Activated CD4-positive, alpha-beta T cell treated with anti-CD3 and anti-CD28 coated beads, Interleukin-10, Interleukin-2, amounts not matched to agents 100 ng/mL and 50 ng/mL, durations not matched to agents 16 hours and 8 hours (primary cell): Measurements from ENCODE around the gene MPC2.
"Not testable (repeated sequence)": the region's sequence is repeated elsewhere in the genome, so short reads cannot be mapped to it uniquely, and the experiment has no call there.

Experiments used
- DNase-seq: peaks from one replicate; pipeline ENCODE4 v3.0.0-alpha.2; 2020

The MPC2 gene

DNA sequence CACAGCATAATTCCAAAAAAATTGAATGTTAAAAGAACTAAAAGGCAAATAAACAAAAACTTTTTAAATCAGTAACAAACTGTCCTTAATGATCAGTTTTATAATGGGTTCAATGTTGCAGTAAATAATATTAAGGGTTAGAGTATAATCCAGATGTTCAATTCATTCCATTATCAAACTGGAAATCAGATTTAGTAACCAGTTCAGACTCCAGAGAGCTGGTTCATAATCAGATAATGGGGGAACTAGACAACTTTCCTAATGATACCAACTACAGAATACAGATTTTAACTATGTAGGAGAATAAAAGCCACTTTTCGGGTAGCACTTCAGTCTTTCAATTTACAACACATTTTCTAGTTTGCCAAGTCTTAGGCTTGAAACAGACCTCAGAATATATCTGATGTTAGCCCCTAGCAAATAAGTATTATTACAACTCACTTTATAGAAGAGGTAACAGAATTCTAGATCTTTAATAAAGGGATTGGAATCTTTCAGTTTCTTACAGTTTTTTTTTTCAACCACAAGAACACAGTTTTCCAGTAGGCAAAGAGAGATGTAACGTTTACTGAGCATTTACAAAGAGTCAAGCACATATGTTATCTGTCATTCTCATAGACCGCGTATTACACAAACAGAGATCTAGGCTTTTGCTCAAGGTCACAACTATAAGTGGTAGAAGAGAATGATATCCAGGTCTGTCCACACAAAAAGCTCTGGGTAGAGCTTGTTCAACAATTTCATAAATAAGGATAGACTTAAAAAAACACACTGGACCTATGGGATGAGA lies 2.3 kb downstream of the MPC2 start:
- peak; percentile 24 for DNase-seq

DNA sequence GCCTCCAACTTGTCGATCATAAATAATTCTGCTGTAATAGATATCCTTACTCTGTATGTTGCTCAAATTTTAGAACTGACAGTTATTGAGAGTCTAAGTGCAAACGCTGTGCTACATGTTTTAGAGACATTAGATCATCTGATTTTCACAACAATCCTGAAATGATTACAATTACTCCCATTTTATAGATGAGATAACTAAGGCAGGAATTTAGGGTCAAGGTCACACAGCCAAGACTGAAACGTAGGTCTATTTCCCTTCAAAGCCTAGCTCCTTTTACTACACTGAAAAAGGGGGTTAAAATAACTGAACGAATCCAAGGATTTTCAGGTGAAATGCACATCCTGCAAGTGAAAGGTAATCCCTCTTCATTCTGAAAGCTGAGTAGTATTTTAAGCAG lies 3.1 kb downstream of the MPC2 start:
- DNase-seq, result no peak

DNA sequence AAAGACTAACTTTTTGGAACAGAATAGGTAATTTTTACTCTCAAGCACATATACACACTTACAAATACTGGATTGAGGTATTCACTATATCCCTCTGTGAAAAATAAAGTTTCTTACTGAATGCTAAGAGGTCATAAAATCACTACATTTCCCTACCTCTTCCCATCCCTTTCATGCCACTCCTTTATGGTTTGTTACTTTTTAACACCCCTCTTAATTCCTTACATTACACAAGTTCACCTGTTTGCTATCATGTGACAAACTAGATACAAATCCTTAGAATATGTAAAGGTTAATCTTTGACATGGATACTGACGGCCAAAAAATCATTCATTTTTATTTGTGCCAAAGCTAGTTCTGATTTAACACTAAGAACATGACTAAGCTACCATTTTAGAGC lies 7.1 kb downstream of the MPC2 start:
- DNase-seq, result no peak

DNA sequence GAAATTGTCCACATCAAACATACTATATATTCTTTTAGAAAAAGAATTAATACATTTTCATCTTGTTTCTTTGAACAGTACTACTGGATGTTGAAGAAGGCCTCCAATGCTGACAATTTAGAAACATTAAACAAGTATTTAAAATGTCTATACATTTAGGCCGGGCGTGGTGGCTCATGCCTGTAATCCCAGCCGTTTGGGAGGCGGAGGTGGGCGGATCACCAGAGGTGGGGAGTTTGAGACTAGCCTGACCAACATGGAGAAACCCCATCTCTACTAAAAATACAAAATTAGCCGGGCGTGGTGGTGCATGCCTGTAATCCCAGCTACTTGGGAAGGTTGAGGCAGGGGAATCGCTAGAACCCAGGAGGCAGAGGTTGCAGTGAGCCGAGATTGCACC lies 8.0 kb downstream of the MPC2 start:
- not testable (repeated sequence) for DNase-seq

- DNase-seq, result no peak
These were observed 8.4 kb downstream of the MPC2 start for GRCh38 chr1:167928457-167928852.

GRCh38 chr1:167927046-167927754 lies 9.7 kb downstream of the MPC2 start:
- no peak for DNase-seq

GRCh38 chr1:167926486-167926997 lies 10.3 kb downstream of the MPC2 start:
- DNase-seq, result no peak

DNA sequence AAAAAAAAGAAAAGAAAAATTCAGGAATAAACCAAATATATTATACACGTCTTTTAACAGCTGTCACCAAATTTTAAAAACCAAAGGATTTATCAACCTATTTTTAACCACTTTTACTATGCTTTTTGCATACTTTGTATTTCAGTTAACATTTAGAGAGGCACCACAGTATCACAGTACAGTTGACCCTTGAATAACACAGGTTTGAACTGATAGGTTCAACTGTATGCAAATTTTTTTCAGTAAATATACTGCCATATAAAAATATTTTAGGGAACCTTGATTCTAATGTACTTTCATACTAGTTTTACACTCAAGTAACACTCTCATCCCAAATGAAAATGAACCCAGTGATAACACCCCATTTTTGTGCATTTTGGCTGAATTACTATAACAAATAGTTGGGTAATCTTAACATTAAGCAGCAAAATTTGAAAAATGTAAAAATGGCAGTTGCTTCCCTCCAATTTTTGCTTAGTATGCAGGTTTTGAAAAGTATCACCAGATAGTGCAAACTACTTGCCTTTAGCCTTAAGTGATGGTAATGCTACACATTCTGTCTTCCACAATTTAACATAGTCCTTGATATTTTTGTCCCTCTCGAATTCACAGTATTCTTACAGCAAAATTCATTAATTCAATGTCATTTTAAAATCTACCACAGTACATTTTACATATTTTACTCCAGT lies 12.2 kb downstream of the MPC2 start:
- no peak for DNase-seq

- DNase-seq, result no peak
These were observed 12.8 kb downstream of the MPC2 start for GRCh38 chr1:167924102-167924501.

GRCh38 chr1:167923324-167924056 lies 13.4 kb downstream of the MPC2 start:
- DNase-seq, result no peak

DNA sequence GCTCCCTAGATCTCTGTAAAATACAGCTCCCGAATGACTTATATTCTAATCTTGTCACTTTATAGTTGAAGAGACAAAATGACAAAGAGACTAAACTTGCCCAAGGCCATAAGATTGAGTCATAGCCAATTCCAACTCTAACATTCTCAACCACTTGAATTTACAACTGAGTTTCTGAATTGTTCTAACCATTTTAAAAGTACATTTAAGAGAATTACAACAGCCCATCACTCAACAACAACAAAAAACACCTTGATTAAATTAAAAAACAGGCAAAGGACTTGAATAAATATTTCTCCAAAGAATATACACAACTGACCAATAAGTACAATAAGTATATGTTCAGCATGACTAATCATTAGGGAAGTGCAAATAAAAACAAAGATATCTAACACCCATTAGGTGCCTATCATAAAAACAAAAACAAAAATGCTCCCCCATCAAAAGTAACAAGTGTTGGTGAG lies 14.2 kb downstream of the MPC2 start:
- no peak for DNase-seq

- DNase-seq, result no peak
These were observed 14.8 kb downstream of the MPC2 start for GRCh38 chr1:167922023-167922422.

GRCh38 chr1:167916766-167917511 lies 19.9 kb downstream of the MPC2 start:
- no peak for DNase-seq

GRCh38 chr1:167915569-167915968 lies 21.3 kb downstream of the MPC2 start:
- DNase-seq, result no peak

DNA sequence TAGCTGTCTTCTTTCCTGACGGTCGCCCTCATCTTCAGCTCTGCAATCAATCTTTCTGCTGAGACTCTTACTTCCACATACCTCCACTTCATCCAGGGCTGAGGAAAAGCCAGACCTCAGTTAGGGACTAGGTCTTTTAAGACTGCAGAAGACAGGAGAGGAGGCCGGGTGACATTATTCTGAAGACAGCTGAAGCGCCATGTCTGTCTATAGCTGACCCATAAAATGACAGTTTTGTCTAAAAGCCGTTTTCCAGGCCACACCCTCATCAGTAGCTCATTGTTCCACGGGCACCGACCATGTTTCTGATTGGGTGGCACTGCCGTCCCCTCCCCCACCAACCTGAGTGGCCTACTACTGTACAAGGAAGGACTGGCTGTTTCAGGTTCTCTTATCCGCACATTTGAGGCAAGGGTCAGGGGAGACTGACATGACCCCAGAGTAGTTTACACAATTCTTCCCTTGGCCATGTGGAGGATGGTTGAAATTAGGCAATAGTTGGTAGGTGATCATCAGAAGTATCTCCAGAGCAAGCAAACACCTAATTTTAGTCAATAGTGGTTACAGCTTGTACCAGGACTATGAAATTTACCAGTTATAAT lies 22.9 kb downstream of the MPC2 start, which contains the start of gene ADCY10:
TSS of gene ADCY10 (minus strand) at position 240 of the 602 bp plus-strand sequence. CDS start 8,994 bp downstream, outside the sequence.
- DNase-seq, result no peak

GRCh38 chr1:167912294-167912693 lies 24.6 kb downstream of the MPC2 start:
- DNase-seq, result no peak

GRCh38 chr1:167911413-167911812 lies 25.5 kb downstream of the MPC2 start:
- DNase-seq, result no peak

GRCh38 chr1:167910530-167910929 lies 26.3 kb downstream of the MPC2 start:
- no peak for DNase-seq

GRCh38 chr1:167909691-167910180 lies 27.1 kb downstream of the MPC2 start:
- peak; percentile 3 for DNase-seq

GRCh38 chr1:167905671-167906070 lies 31.2 kb downstream of the MPC2 start:
- DNase-seq, result no peak

DNA sequence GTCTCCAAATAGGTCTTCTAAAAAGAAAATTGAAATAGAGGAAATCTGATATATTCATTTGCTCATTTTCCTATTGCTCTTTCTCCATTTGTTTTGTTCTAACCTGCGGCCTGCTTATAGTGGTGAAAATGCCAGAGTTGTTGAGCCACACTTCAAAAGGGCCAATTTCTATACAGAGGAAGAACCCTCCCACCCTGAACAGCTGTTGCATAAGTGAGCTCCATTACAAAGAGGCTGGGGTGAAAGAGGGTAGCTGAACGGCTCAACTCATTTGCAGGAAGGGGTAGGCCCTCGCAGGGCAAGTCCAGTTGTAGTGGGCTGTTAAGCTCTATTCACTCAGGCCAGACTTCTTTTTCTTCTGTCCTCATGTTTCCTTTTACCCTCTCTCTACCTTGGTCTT lies 31.7 kb downstream of the MPC2 start:
- no peak for DNase-seq
